ENCODE measurements around the gene DENND5B. TPM values are rescaled to one million over a fixed set of nuclear protein-coding genes. Genes with fewer than 3 reads are reported as not detected.
"Not testable (repeated sequence)": the region's sequence is repeated elsewhere in the genome, so short reads cannot be mapped to it uniquely, and the experiment has no call there.

Gene DENND5B
- total RNA-seq, 4 donors from 2014 or later = 15.7 to 19.1 (median 18.5) TPM

DNA sequence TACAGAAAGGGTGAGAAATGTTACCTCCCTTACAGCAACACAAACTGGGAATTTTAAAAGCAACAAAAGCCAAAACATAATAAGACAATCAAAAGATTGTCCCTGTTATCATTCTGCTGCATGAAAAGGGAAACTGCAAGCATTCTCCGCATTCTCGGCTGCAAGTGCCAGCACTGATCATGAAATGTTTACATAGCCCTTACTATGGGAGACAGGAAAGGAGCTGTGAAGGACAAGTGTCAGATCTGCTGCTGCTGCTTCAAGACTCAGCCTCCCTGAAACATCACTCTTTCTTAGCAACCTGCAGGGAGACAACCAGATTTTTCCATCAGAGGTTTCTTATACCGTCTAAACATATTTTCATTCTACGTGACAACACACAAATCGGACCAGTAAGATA is 20.1 kb downstream of the DENND5B start:
- H3K9me3 ChIP-seq = no peaks in the 10 kb centered on the region
- peaks cover 21 to 28% (median 24%) of the 10 kb centered on the region in 4 donors for H3K4me1 ChIP-seq
- no peak overlapping the region for H3K27ac ChIP-seq (replicated peaks in 1 of 4)
- intact Hi-C loops (cut with DNase I) = no loop called here
- H3K27me3 ChIP-seq = no peaks in the 10 kb centered on the region
- DNase-seq (ENCODE audit: extremely low spot score) = no peak
- H3K4me3 ChIP-seq = no peak overlapping the region
- no peaks in the 10 kb centered on the region for H3K36me3 ChIP-seq
- TF ChIP-seq POLR2AphosphoS5 (IDR thresholded peaks at IDR 0.05) (no peak), EP300 (IDR thresholded peaks at IDR 0.05) (no peak), POLR2A (IDR thresholded peaks at IDR 0.05; ENCODE audit: low read depth) (no peak), CTCF (IDR thresholded peaks at IDR 0.05) (no peak)
- WGBS = 43% methylated on average over 5 of the region's 5 CpGs

DNA sequence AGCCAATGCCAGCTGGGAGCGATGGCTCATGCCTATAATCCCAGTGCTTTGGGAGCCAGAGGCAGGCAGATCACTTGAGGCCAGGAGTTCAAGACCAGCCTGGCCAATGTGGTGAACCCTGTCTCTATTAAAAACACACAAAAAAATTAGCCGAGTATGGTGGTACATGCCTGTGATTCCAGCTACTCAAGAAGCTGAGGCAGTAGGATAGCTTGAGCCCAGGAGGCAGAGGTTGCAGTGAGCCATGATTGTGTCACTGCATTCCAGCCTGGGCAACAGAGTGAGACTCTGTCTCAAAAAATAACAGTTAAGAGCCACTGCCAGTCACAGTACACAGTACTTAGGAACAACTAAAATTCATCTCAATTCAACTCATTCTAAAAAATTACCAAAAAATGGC is 21.4 kb downstream of the DENND5B start:
- intact Hi-C loops (cut with DNase I); H3K27me3 ChIP-seq; H3K4me3 ChIP-seq; H3K27ac ChIP-seq (replicated peaks in 1 of 4); DNase-seq (ENCODE audit: extremely low spot score); H3K36me3 ChIP-seq; H3K9me3 ChIP-seq: not testable (repeated sequence)
- H3K4me1 ChIP-seq = peaks cover 12 to 22% (median 17%) of the 10 kb centered on the region in 4 donors
- WGBS = 100% methylated on average over 2 of the region's 2 CpGs

- Histone ChIP-seq H3K36me3 (no peaks in the 10 kb centered on the region), H3K4me3 (no peak overlapping the region), H3K9me3 (no peaks in the 10 kb centered on the region), H3K27ac (replicated peaks in 1 of 4) (no peak overlapping the region), H3K27me3 (no peaks in the 10 kb centered on the region), H3K4me1 (peaks cover 9 to 17% (median 13%) of the 10 kb centered on the region in 4 donors)
- intact Hi-C loops (cut with DNase I) = no loop called here
- 85% methylated on average over 3 of the region's 3 CpGs for WGBS
- TF ChIP-seq CTCF (IDR thresholded peaks at IDR 0.05) = no peak
- no peak for TF ChIP-seq EP300 (IDR thresholded peaks at IDR 0.05)
- no peak for TF ChIP-seq POLR2AphosphoS5 (IDR thresholded peaks at IDR 0.05)
- TF ChIP-seq POLR2A (IDR thresholded peaks at IDR 0.05; ENCODE audit: low read depth) = no peak
- no peak for DNase-seq (ENCODE audit: extremely low spot score)
These were observed 22.4 kb downstream of the DENND5B start for GRCh38 chr12:31568498-31568897.

- TF ChIP-seq CTCF (IDR thresholded peaks at IDR 0.05) (no peak), POLR2AphosphoS5 (IDR thresholded peaks at IDR 0.05) (no peak), POLR2A (IDR thresholded peaks at IDR 0.05; ENCODE audit: low read depth) (no peak), EP300 (IDR thresholded peaks at IDR 0.05) (no peak)
These were observed 23.9 kb downstream of the DENND5B start for GRCh38 chr12:31567029-31567428.

DNA sequence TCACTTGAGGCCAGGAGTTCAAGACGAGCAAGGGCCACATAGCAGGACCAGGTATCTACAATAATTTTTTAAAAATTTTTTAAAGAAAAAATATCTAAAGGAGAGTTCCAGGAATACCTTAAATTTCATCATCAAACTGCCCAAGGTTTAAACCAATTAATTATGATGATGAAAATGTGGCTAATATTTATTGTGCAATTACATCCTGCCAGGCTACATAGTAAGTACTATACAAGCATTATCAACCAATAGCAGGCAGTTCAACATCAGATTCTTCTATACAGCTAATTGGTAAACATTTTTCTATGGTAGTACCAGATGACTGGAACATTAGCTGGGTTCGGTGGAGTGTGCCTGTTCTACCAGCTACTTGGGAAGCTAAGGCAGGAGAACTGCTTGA is 24.4 kb downstream of the DENND5B start:
- H3K9me3 ChIP-seq = no peaks in the 10 kb centered on the region
- DNase-seq (ENCODE audit: extremely low spot score) = no peak
- H3K36me3 ChIP-seq = no peaks in the 10 kb centered on the region
- no peak for TF ChIP-seq EP300 (IDR thresholded peaks at IDR 0.05)
- no peak for TF ChIP-seq POLR2AphosphoS5 (IDR thresholded peaks at IDR 0.05)
- no peak for TF ChIP-seq CTCF (IDR thresholded peaks at IDR 0.05)
- TF ChIP-seq POLR2A (IDR thresholded peaks at IDR 0.05; ENCODE audit: low read depth) = no peak
- intact Hi-C loops (cut with DNase I) = no loop called here
- 88% methylated on average over 2 of the region's 2 CpGs for WGBS
- no peak overlapping the region for H3K27ac ChIP-seq (replicated peaks in 1 of 4)
- H3K4me3 ChIP-seq = no peak overlapping the region
- H3K27me3 ChIP-seq = no peaks in the 10 kb centered on the region
- peaks cover 9 to 16% (median 11%) of the 10 kb centered on the region in 4 donors for H3K4me1 ChIP-seq

More at GRCh38 chr12:31567029-31567428, 23.9 kb downstream of the DENND5B start:
- Histone ChIP-seq H3K27me3 (no peaks in the 10 kb centered on the region), H3K27ac (replicated peaks in 1 of 4) (no peak overlapping the region), H3K4me3 (no peak overlapping the region), H3K36me3 (no peaks in the 10 kb centered on the region), H3K4me1 (peaks cover 9 to 16% (median 11%) of the 10 kb centered on the region in 4 donors), H3K9me3 (no peaks in the 10 kb centered on the region)
- intact Hi-C loops (cut with DNase I) = no loop called here
- DNase-seq (ENCODE audit: extremely low spot score) = no peak
- 100% methylated on average over 2 of the region's 2 CpGs for WGBS
